ENCODE measurements around the gene GPD2. TPM values are rescaled to one million over a fixed set of nuclear protein-coding genes. Genes with fewer than 3 reads are reported as not detected.
A peak's percentile ranks its signal among the peaks of the same experiment; 100 is the strongest.

The GPD2 gene
- total RNA-seq, 4 donors from 2014 or later = 67.3 to 160 (median 89.7) TPM

GRCh38 chr2:156474401-156474800 lies 38.2 kb downstream of the GPD2 start:
- intact Hi-C loops (cut with DNase I) = no loop called here
- no peak overlapping the region for H3K4me3 ChIP-seq
- H3K27me3 ChIP-seq = no peaks in the 10 kb centered on the region
- no peak for TF ChIP-seq POLR2A (IDR thresholded peaks at IDR 0.05)
- TF ChIP-seq CTCF (IDR thresholded peaks at IDR 0.05) = no peak
- H3K9me3 ChIP-seq = no peaks in the 10 kb centered on the region
- H3K36me3 ChIP-seq = peaks cover 0 to 5% (median 0%) of the 10 kb centered on the region in 3 donors
- 29 to 61% methylated on average over 3 of the region's 3 CpGs for WGBS, 2 donors
- peak overlapping the region in 3 of 4 donors; percentile 57 to 70 (median 66) for H3K27ac ChIP-seq
- peaks cover 0 to 85% (median 27%) of the 10 kb centered on the region in 3 donors for H3K4me1 ChIP-seq
- no peak for DNase-seq

GRCh38 chr2:156476021-156476849 lies 40.1 kb downstream of the GPD2 start:
- H3K27ac ChIP-seq = peak overlapping the region; percentile 60 to 70 (median 65)
- no peaks in the 10 kb centered on the region for H3K27me3 ChIP-seq
- peak overlapping the region in 1 of 4 donors; percentile 19 for H3K4me3 ChIP-seq
- TF ChIP-seq POLR2A (IDR thresholded peaks at IDR 0.05) (no peak), CTCF (IDR thresholded peaks at IDR 0.05) (no peak)
- H3K9me3 ChIP-seq = no peaks in the 10 kb centered on the region
- peaks cover 0 to 68% (median 27%) of the 10 kb centered on the region in 3 donors for H3K4me1 ChIP-seq
- peaks cover 0 to 13% (median 0%) of the 10 kb centered on the region in 3 donors for H3K36me3 ChIP-seq
- no peak for DNase-seq
- WGBS, 2 donors = 39 to 44% methylated on average over 5 of the region's 5 CpGs
- intact Hi-C loops (cut with DNase I) = no loop called here

GRCh38 chr2:156476850-156477206 lies 40.6 kb downstream of the GPD2 start:
- DNase-seq = no peak
- Histone ChIP-seq H3K4me1 (peaks cover 0 to 62% (median 27%) of the 10 kb centered on the region in 3 donors), H3K36me3 (peaks cover 0 to 13% (median 0%) of the 10 kb centered on the region in 3 donors), H3K27ac (peak overlapping the region; percentile 60 to 70 (median 65)), H3K27me3 (no peaks in the 10 kb centered on the region), H3K4me3 (peak overlapping the region in 1 of 4 donors; percentile 19), H3K9me3 (no peaks in the 10 kb centered on the region)
- TF ChIP-seq CTCF (IDR thresholded peaks at IDR 0.05) (no peak), POLR2A (IDR thresholded peaks at IDR 0.05) (no peak)
- 35 to 43% methylated on average over 2 of the region's 2 CpGs for WGBS, 2 donors
- intact Hi-C loops (cut with DNase I) = no loop called here

GRCh38 chr2:156480376-156480775 lies 44.2 kb downstream of the GPD2 start:
- TF ChIP-seq CTCF (IDR thresholded peaks at IDR 0.05) = no peak
- TF ChIP-seq POLR2A (IDR thresholded peaks at IDR 0.05) = no peak
- Histone ChIP-seq H3K4me3 (no peak overlapping the region), H3K36me3 (peaks cover 0 to 13% (median 0%) of the 10 kb centered on the region in 3 donors), H3K27me3 (no peaks in the 10 kb centered on the region), H3K27ac (no peak overlapping the region), H3K4me1 (peaks cover 0 to 41% (median 14%) of the 10 kb centered on the region in 3 donors), H3K9me3 (no peaks in the 10 kb centered on the region)
- intact Hi-C loops (cut with DNase I) = no loop called here
- WGBS, 2 donors = 72 to 85% methylated on average over 5 of the region's 5 CpGs
- no peak for DNase-seq

- TF ChIP-seq POLR2A (IDR thresholded peaks at IDR 0.05) (no peak), CTCF (IDR thresholded peaks at IDR 0.05) (no peak)
- Histone ChIP-seq H3K4me1 (peaks cover 0 to 31% (median 9%) of the 10 kb centered on the region in 3 donors), H3K9me3 (no peaks in the 10 kb centered on the region), H3K27ac (no peak overlapping the region), H3K27me3 (no peaks in the 10 kb centered on the region), H3K4me3 (no peak overlapping the region), H3K36me3 (peaks cover 0 to 13% (median 0%) of the 10 kb centered on the region in 3 donors)
- intact Hi-C loops (cut with DNase I) = no loop called here
- DNase-seq = no peak
These were observed 45.1 kb downstream of the GPD2 start for GRCh38 chr2:156481312-156481711.

Measured in esophagus squamous epithelium (tissue), 5 donors.